ENCODE results near the gene KIAA1217. TPM values are rescaled to one million over a fixed set of nuclear protein-coding genes. Genes with fewer than 3 reads are reported as not detected.

The KIAA1217 gene
- total RNA-seq, 1 experiment from 2014 or later, result not detected

DNA sequence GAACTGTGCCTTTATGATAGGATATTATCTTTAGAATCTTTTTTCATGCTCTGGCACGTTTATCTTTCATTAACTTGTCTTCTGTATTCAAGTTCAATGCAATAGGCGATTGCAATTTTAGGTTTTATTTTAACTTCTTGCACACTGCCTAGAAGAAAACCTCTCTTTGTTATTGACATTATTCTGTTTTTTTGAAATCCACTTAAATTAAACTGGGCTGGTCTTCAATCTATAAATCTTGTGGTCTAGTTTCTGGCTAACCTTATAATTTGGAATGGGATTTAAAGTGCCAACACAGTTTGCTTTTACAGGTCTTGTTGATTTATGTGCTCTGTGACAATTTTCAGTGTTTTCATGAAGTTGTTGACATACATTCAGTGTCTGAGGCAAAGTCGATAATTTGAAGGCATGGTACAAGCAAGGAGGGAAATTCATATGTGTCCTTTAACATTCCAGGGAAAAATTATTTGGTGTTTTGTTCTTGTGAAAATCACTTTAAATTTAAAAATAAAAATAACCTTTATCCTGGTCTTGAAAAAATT lies 240.9 kb downstream of the KIAA1217 start:
- Histone ChIP-seq H3K4me2 (ENCODE audit: low read depth, low read length, poor library complexity, severe bottlenecking) (no peak overlapping the region), H3K9me3 (ENCODE audit: low read length) (peaks cover 3% of the 10 kb centered on the region; the same call in 1 of the 2 replicates), H2AFZ (ENCODE audit: low read length) (no peak overlapping the region), H3K27me3 (ENCODE audit: low read length) (no peaks in the 10 kb centered on the region), H3K4me3 (ENCODE audit: low read length) (no peak overlapping the region), H3K27ac (ENCODE audit: low read length) (no peak overlapping the region), H3K9ac (ENCODE audit: low read length) (no peak overlapping the region), H3K79me2 (ENCODE audit: low read length) (no peaks in the 10 kb centered on the region), H3K9me2 (replicated peaks; ENCODE audit: insufficient read depth, low read length) (no peaks in the 10 kb centered on the region), H3K36me3 (ENCODE audit: insufficient read depth, low read length) (no peaks in the 10 kb centered on the region), H3K4me1 (ENCODE audit: low read length) (no peaks in the 10 kb centered on the region), H4K20me1 (ENCODE audit: insufficient read depth, low read depth, low read length) (no peaks in the 10 kb centered on the region)
- DNase-seq, result no peak

- Histone ChIP-seq H3K9me2 (replicated peaks; ENCODE audit: insufficient read depth, low read length) (no peaks in the 10 kb centered on the region), H3K4me1 (ENCODE audit: low read length) (no peaks in the 10 kb centered on the region), H4K20me1 (ENCODE audit: insufficient read depth, low read depth, low read length) (no peaks in the 10 kb centered on the region), H3K79me2 (ENCODE audit: low read length) (no peaks in the 10 kb centered on the region), H3K27ac (ENCODE audit: low read length) (no peak overlapping the region), H3K9me3 (ENCODE audit: low read length) (peaks cover 2% of the 10 kb centered on the region; the same call in 1 of the 2 replicates), H3K9ac (ENCODE audit: low read length) (no peak overlapping the region), H3K27me3 (ENCODE audit: low read length) (no peaks in the 10 kb centered on the region), H3K4me3 (ENCODE audit: low read length) (no peak overlapping the region), H3K36me3 (ENCODE audit: insufficient read depth, low read length) (no peaks in the 10 kb centered on the region), H3K4me2 (ENCODE audit: low read depth, low read length, poor library complexity, severe bottlenecking) (no peak overlapping the region), H2AFZ (ENCODE audit: low read length) (no peak overlapping the region)
- no peak for DNase-seq
Observed at GRCh38 chr10:24451325-24451820, 242.4 kb downstream of the KIAA1217 start.

DNA sequence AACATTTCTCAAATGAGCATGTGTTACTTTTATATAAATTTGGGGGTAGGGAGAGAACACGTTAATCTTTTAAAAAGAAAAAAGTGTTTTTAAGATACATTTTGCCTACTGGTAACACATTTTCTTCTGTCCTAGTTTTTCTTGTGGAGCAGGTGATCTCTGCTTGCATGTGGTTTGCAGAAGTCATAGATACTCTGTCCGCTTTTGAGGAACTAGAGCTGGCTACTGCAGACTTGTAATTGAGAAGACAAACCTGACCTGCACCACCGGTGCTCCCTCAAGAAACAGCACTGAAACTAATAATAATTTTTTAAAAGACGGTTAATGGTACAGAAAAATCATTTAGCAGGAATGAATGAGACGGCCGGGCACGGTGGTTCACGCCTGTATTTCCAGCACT lies 243.1 kb downstream of the KIAA1217 start:
- Histone ChIP-seq H3K36me3 (ENCODE audit: insufficient read depth, low read length) (no peaks in the 10 kb centered on the region), H4K20me1 (ENCODE audit: insufficient read depth, low read depth, low read length) (no peaks in the 10 kb centered on the region), H3K9me2 (replicated peaks; ENCODE audit: insufficient read depth, low read length) (no peaks in the 10 kb centered on the region), H3K9me3 (ENCODE audit: low read length) (no peaks in the 10 kb centered on the region), H3K4me2 (ENCODE audit: low read depth, low read length, poor library complexity, severe bottlenecking) (no peak overlapping the region), H3K4me1 (ENCODE audit: low read length) (no peaks in the 10 kb centered on the region), H3K27me3 (ENCODE audit: low read length) (no peaks in the 10 kb centered on the region), H3K4me3 (ENCODE audit: low read length) (no peak overlapping the region), H2AFZ (ENCODE audit: low read length) (no peak overlapping the region), H3K27ac (ENCODE audit: low read length) (no peak overlapping the region), H3K9ac (ENCODE audit: low read length) (no peak overlapping the region), H3K79me2 (ENCODE audit: low read length) (no peaks in the 10 kb centered on the region)
- DNase-seq, result no peak

GRCh38 chr10:24453404-24453830 lies 244.5 kb downstream of the KIAA1217 start:
- DNase-seq, result no peak
- H3K27me3 ChIP-seq (ENCODE audit: low read length), result no peaks in the 10 kb centered on the region
- no peaks in the 10 kb centered on the region for H3K9me2 ChIP-seq (replicated peaks; ENCODE audit: insufficient read depth, low read length)
- H2AFZ ChIP-seq (ENCODE audit: low read length), result no peak overlapping the region
- no peak overlapping the region for H3K4me2 ChIP-seq (ENCODE audit: low read depth, low read length, poor library complexity, severe bottlenecking)
- H3K4me1 ChIP-seq (ENCODE audit: low read length), result no peaks in the 10 kb centered on the region
- H3K27ac ChIP-seq (ENCODE audit: low read length), result no peak overlapping the region
- H3K36me3 ChIP-seq (ENCODE audit: insufficient read depth, low read length), result no peaks in the 10 kb centered on the region
- no peak overlapping the region for H3K9ac ChIP-seq (ENCODE audit: low read length)
- no peaks in the 10 kb centered on the region for H4K20me1 ChIP-seq (ENCODE audit: insufficient read depth, low read depth, low read length)
- H3K9me3 ChIP-seq (ENCODE audit: low read length), result no peaks in the 10 kb centered on the region
- no peak overlapping the region for H3K4me3 ChIP-seq (ENCODE audit: low read length)
- no peaks in the 10 kb centered on the region for H3K79me2 ChIP-seq (ENCODE audit: low read length)

DNA sequence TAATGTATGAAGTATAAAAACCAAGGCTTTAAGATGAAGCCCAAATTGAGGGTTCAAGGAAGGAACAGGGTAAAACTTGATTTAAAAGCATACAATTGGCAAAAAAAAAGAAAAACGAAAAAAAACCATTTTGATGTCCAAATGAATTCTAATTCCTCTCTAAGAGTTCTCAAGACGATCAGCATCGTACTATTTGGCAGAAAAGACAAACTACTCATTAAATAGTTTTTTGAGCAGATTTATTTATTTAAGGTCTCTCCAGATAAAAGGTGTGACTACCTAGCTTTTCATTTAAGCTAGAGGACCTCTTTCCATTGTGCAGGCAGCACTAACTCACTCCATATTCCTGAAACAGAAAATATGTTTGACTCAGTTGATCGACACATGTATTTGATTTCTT lies 245.0 kb downstream of the KIAA1217 start:
- Histone ChIP-seq H3K4me2 (ENCODE audit: low read depth, low read length, poor library complexity, severe bottlenecking) (no peak overlapping the region), H4K20me1 (ENCODE audit: insufficient read depth, low read depth, low read length) (no peaks in the 10 kb centered on the region), H3K36me3 (ENCODE audit: insufficient read depth, low read length) (no peaks in the 10 kb centered on the region), H3K9me3 (ENCODE audit: low read length) (no peaks in the 10 kb centered on the region), H3K27ac (ENCODE audit: low read length) (no peak overlapping the region), H3K4me3 (ENCODE audit: low read length) (no peak overlapping the region), H3K9me2 (replicated peaks; ENCODE audit: insufficient read depth, low read length) (no peaks in the 10 kb centered on the region), H2AFZ (ENCODE audit: low read length) (no peak overlapping the region), H3K27me3 (ENCODE audit: low read length) (no peaks in the 10 kb centered on the region), H3K9ac (ENCODE audit: low read length) (no peak overlapping the region), H3K79me2 (ENCODE audit: low read length) (no peaks in the 10 kb centered on the region), H3K4me1 (ENCODE audit: low read length) (no peaks in the 10 kb centered on the region)
- DNase-seq, result no peak

DNA sequence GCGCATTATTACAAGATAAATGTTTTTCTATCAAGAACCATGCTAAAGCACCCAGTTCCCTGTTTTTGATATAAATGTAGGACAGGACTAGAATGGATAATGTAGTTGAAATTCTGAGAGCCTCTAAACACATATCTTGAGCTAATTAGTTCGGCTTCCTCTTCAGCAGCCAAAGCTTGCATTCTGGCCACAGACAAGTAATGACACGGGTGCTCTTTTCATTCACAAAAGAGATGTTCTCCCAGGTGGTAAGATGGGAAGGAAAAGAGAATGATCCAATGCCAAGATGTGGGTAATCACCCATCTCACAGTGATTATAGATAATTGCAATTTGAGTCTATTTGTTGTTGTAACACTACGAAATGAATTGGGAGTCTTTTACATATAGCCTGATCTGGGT lies 246.5 kb downstream of the KIAA1217 start:
- no peak overlapping the region for H3K9ac ChIP-seq (ENCODE audit: low read length)
- no peaks in the 10 kb centered on the region for H3K4me1 ChIP-seq (ENCODE audit: low read length)
- no peak for DNase-seq
- H3K4me3 ChIP-seq (ENCODE audit: low read length), result no peak overlapping the region
- no peak overlapping the region for H2AFZ ChIP-seq (ENCODE audit: low read length)
- H4K20me1 ChIP-seq (ENCODE audit: insufficient read depth, low read depth, low read length), result no peaks in the 10 kb centered on the region
- no peaks in the 10 kb centered on the region for H3K9me3 ChIP-seq (ENCODE audit: low read length)
- H3K27me3 ChIP-seq (ENCODE audit: low read length), result no peaks in the 10 kb centered on the region
- H3K4me2 ChIP-seq (ENCODE audit: low read depth, low read length, poor library complexity, severe bottlenecking), result no peak overlapping the region
- H3K79me2 ChIP-seq (ENCODE audit: low read length), result no peaks in the 10 kb centered on the region
- H3K36me3 ChIP-seq (ENCODE audit: insufficient read depth, low read length), result no peaks in the 10 kb centered on the region
- no peaks in the 10 kb centered on the region for H3K9me2 ChIP-seq (replicated peaks; ENCODE audit: insufficient read depth, low read length)
- no peak overlapping the region for H3K27ac ChIP-seq (ENCODE audit: low read length)

- Histone ChIP-seq H3K36me3 (ENCODE audit: insufficient read depth, low read length) (no peaks in the 10 kb centered on the region), H3K9me3 (ENCODE audit: low read length) (no peaks in the 10 kb centered on the region), H3K27me3 (ENCODE audit: low read length) (no peaks in the 10 kb centered on the region), H3K4me3 (ENCODE audit: low read length) (no peak overlapping the region), H3K27ac (ENCODE audit: low read length) (no peak overlapping the region), H3K79me2 (ENCODE audit: low read length) (no peaks in the 10 kb centered on the region), H3K9ac (ENCODE audit: low read length) (no peak overlapping the region), H3K9me2 (replicated peaks; ENCODE audit: insufficient read depth, low read length) (no peaks in the 10 kb centered on the region), H2AFZ (ENCODE audit: low read length) (no peak overlapping the region), H3K4me2 (ENCODE audit: low read depth, low read length, poor library complexity, severe bottlenecking) (no peak overlapping the region), H4K20me1 (ENCODE audit: insufficient read depth, low read depth, low read length) (no peaks in the 10 kb centered on the region), H3K4me1 (ENCODE audit: low read length) (no peaks in the 10 kb centered on the region)
- DNase-seq, result no peak
Observed at GRCh38 chr10:24456322-24456721, 247.4 kb downstream of the KIAA1217 start.

GRCh38 chr10:24457661-24458318 lies 248.9 kb downstream of the KIAA1217 start:
- no peaks in the 10 kb centered on the region for H3K9me3 ChIP-seq (ENCODE audit: low read length)
- H2AFZ ChIP-seq (ENCODE audit: low read length), result no peak overlapping the region
- no peaks in the 10 kb centered on the region for H3K27me3 ChIP-seq (ENCODE audit: low read length)
- no peaks in the 10 kb centered on the region for H3K36me3 ChIP-seq (ENCODE audit: insufficient read depth, low read length)
- H3K4me2 ChIP-seq (ENCODE audit: low read depth, low read length, poor library complexity, severe bottlenecking), result no peak overlapping the region
- no peaks in the 10 kb centered on the region for H3K9me2 ChIP-seq (replicated peaks; ENCODE audit: insufficient read depth, low read length)
- no peaks in the 10 kb centered on the region for H3K79me2 ChIP-seq (ENCODE audit: low read length)
- no peak for DNase-seq
- H3K9ac ChIP-seq (ENCODE audit: low read length), result no peak overlapping the region
- no peak overlapping the region for H3K27ac ChIP-seq (ENCODE audit: low read length)
- no peaks in the 10 kb centered on the region for H3K4me1 ChIP-seq (ENCODE audit: low read length)
- no peaks in the 10 kb centered on the region for H4K20me1 ChIP-seq (ENCODE audit: insufficient read depth, low read depth, low read length)
- H3K4me3 ChIP-seq (ENCODE audit: low read length), result no peak overlapping the region
